Left ventricle myocardium inferior (tissue), 1 donor: Measurements from ENCODE around the gene IGSF23. TPM values are rescaled to one million over a fixed set of nuclear protein-coding genes. Genes with fewer than 3 reads are reported as not detected.

ENCODE experiments used
- DNase-seq: peaks from one replicate; pipeline ENCODE4 v3.0.0-alpha.2; 2020
- H3K27ac ChIP-seq: fragments of 200-600 bp; replicated peaks from 2 replicates; pipeline ENCODE4 v1.8.0; 2021
- H3K27me3 ChIP-seq: fragments of 200-600 bp; 2 replicates; pipeline ENCODE4 v1.8.0; 2021; ENCODE audit warnings: low read depth
- H3K36me3 ChIP-seq: fragments of 200-600 bp; 2 replicates; pipeline ENCODE4 v1.8.0; 2021
- H3K4me1 ChIP-seq: fragments of 200-600 bp; 2 replicates; pipeline ENCODE4 v1.8.0; 2021
- H3K4me3 ChIP-seq: fragments of 200-600 bp; 2 replicates; pipeline ENCODE4 v1.8.0; 2021; ENCODE audit warnings: mild to moderate bottlenecking, moderate library complexity
- H3K9me3 ChIP-seq: fragments of 200-600 bp; replicated peaks from 2 replicates; pipeline ENCODE4 v1.8.0; 2021
- intact Hi-C: fragments of 100-400 bp; cut with micrococcal nuclease; formaldehyde crosslinking; loops from one replicate; pipeline ENCODE4 v1.11.0; 2022
- total RNA-seq: library from RNA; stranded (reverse); fragmentation: NEBNext Ultra II Directional; extraction: Animal tissue kit (Norgen Biotek cat#: 25700); gene quantifications from one replicate; pipeline ENCODE4 v1.2.1, GENCODE V29; 2021
- TF ChIP-seq, protein P1 (sequence below): fragments of 200-600 bp; IDR thresholded peaks from 2 replicates; pipeline ENCODE4 v1.8.0; 2021; ENCODE audit warnings: antibody characterized with exemption, mild to moderate bottlenecking, borderline replicate concordance
- donor health status: DM: no; HTN: yes; CAD: no; lungs with severe emphysema.

Gene IGSF23
- total RNA-seq, 1 donor from 2014 or later = not detected

DNA sequence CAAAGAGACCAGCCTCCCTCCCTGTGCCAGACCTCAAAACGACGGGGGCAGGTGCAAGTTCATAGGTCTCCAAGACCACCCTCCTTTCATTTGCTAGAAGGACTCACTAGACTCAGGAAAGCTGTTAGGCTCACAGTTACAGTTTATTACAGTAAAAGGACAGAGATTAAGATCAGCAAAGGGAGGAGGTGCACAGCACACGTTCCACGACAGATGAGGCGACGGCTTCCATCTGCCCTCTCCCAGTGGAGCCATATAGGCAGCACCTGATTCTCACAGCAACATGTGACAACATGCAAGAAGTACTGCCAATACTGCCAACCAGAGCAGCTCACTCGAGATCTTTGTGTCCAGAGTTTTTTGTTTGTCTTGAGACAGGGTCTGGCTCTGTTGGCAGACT lies 48.5 kb downstream of the IGSF23 start:
- no peaks in the 10 kb centered on the region for H3K27me3 ChIP-seq
- H3K4me3 ChIP-seq = no peak overlapping the region
- intact Hi-C loops = no loop called here
- H3K27ac ChIP-seq = no peak overlapping the region
- TF ChIP-seq, protein P1, sequence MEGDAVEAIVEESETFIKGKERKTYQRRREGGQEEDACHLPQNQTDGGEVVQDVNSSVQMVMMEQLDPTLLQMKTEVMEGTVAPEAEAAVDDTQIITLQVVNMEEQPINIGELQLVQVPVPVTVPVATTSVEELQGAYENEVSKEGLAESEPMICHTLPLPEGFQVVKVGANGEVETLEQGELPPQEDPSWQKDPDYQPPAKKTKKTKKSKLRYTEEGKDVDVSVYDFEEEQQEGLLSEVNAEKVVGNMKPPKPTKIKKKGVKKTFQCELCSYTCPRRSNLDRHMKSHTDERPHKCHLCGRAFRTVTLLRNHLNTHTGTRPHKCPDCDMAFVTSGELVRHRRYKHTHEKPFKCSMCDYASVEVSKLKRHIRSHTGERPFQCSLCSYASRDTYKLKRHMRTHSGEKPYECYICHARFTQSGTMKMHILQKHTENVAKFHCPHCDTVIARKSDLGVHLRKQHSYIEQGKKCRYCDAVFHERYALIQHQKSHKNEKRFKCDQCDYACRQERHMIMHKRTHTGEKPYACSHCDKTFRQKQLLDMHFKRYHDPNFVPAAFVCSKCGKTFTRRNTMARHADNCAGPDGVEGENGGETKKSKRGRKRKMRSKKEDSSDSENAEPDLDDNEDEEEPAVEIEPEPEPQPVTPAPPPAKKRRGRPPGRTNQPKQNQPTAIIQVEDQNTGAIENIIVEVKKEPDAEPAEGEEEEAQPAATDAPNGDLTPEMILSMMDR = no peak
- DNase-seq = no peak
- H3K9me3 ChIP-seq = no peaks in the 10 kb centered on the region
- H3K4me1 ChIP-seq = peaks cover 7% of the 10 kb centered on the region
- peaks cover 56% of the 10 kb centered on the region for H3K36me3 ChIP-seq

- intact Hi-C loops = no loop called here
- H3K36me3 ChIP-seq = peaks cover 53% of the 10 kb centered on the region
- H3K27me3 ChIP-seq = no peaks in the 10 kb centered on the region
- no peak for DNase-seq
- no peak overlapping the region for H3K4me3 ChIP-seq
- no peaks in the 10 kb centered on the region for H3K9me3 ChIP-seq
- no peaks in the 10 kb centered on the region for H3K4me1 ChIP-seq
- no peak overlapping the region for H3K27ac ChIP-seq
- TF ChIP-seq, protein P1 = no peak
These were observed 49.5 kb downstream of the IGSF23 start for GRCh38 chr19:44662691-44663385.

- Histone ChIP-seq H3K36me3 (peaks cover 41% of the 10 kb centered on the region), H3K4me1 (no peaks in the 10 kb centered on the region), H3K27ac (no peak overlapping the region), H3K9me3 (no peaks in the 10 kb centered on the region), H3K27me3 (no peaks in the 10 kb centered on the region), H3K4me3 (no peak overlapping the region)
- intact Hi-C loops = no loop called here
- TF ChIP-seq, protein P1 = no peak
- no peak for DNase-seq
These were observed 50.6 kb downstream of the IGSF23 start for GRCh38 chr19:44663996-44664395.

- H3K9me3 ChIP-seq = no peaks in the 10 kb centered on the region
- peaks cover 31% of the 10 kb centered on the region for H3K36me3 ChIP-seq
- no peaks in the 10 kb centered on the region for H3K4me1 ChIP-seq
- DNase-seq = no peak
- no peak overlapping the region for H3K27ac ChIP-seq
- no peak overlapping the region for H3K4me3 ChIP-seq
- TF ChIP-seq, protein P1 = no peak
- no peaks in the 10 kb centered on the region for H3K27me3 ChIP-seq
- intact Hi-C loops = no loop called here
These were observed 51.6 kb downstream of the IGSF23 start for GRCh38 chr19:44664976-44665375.

GRCh38 chr19:44666852-44667556 lies 53.6 kb downstream of the IGSF23 start:
- TF ChIP-seq, protein P1 = no peak
- intact Hi-C loops = no loop called here
- no peak for DNase-seq
- Histone ChIP-seq H3K4me3 (no peak overlapping the region), H3K36me3 (peaks cover 11% of the 10 kb centered on the region), H3K27me3 (no peaks in the 10 kb centered on the region), H3K9me3 (no peaks in the 10 kb centered on the region), H3K27ac (no peak overlapping the region), H3K4me1 (no peaks in the 10 kb centered on the region)
